Heart left ventricle (tissue), 16 donors: ENCODE results near the gene BCL2L13. TPM values are rescaled to one million over a fixed set of nuclear protein-coding genes. Genes with fewer than 3 reads are reported as not detected.
"Not testable (repeated sequence)": the region's sequence is repeated elsewhere in the genome, so short reads cannot be mapped to it uniquely, and the experiment has no call there.

Source experiments
- ATAC-seq, 4 donors: fragments of 200-7000 bp; cut with Tn5 transposase; one replicate each; pipeline ENCODE4 v1.9.1; 2020 to 2022; ENCODE audit warnings: moderate library complexity in 4 of 4, mild to moderate bottlenecking in 3 of 4, moderate number of reproducible peaks in 1 of 4
- DNase-seq, 5 donors: peaks; one replicate each; pipeline ENCODE4 v3.0.0-alpha.2; 2020
- H3K27ac ChIP-seq, 12 donors: fragments of 200-600 bp; sonication (generic) in 4 of 12; one replicate each; pipeline versions ENCODE4 v1.5.0 to v1.8.0; 2016 to 2022; ENCODE audit warnings: mild to moderate bottlenecking in 2 of 12
- H3K27me3 ChIP-seq, 9 donors: fragments of 200-600 bp; sonication (generic) in 2 of 9; one replicate each; pipeline versions ENCODE4 v1.5.1 to v1.8.0; 2016 to 2022; ENCODE audit warnings: mild to moderate bottlenecking in 3 of 9
- H3K36me3 ChIP-seq, 9 donors: fragments of 200-600 bp; sonication (generic) in 2 of 9; one replicate each; pipeline versions ENCODE4 v1.5.0 to v1.8.0; 2018 to 2022; ENCODE audit warnings: mild to moderate bottlenecking in 2 of 9
- H3K4me1 ChIP-seq, 12 donors: fragments of 200-600 bp; sonication (generic) in 4 of 12; one replicate each; pipeline versions ENCODE4 v1.5.0 to v1.8.0; 2016 to 2022; ENCODE audit warnings: mild to moderate bottlenecking in 3 of 12
- H3K4me3 ChIP-seq, 12 donors: fragments of 200-600 bp; sonication (generic) in 4 of 12; one replicate each; pipeline versions ENCODE4 v1.5.0 to v1.8.0; 2017 to 2022; ENCODE audit warnings: mild to moderate bottlenecking in 9 of 12, moderate library complexity in 4 of 12
- H3K9me3 ChIP-seq, 12 donors: fragments of 200-600 bp; sonication (generic) in 4 of 12; one replicate each; pipeline versions ENCODE4 v1.5.0 to v1.8.0; 2016 to 2022; ENCODE audit warnings: mild to moderate bottlenecking in 1 of 12
- POLR2A ChIP-seq, 2 donors: fragments of 450-650 bp; IDR thresholded peaks; one replicate each; pipeline ENCODE4 v1.6.1; 2017; ENCODE audit warnings: antibody characterized with exemption in 2 of 2, mild to moderate bottlenecking in 2 of 2, moderate library complexity in 2 of 2
- WGBS, 4 donors: extraction: QIAGEN DNeasy Blood & Tissue Kit in 2 of 4; methylation state at CpG; one replicate each; pipeline versions ENCODE4 v1.1.5 to v1.1.7; 2013 to 2018; 5-methylcytosine and 5-hydroxymethylcytosine counted together
- intact Hi-C, 10 donors: fragments of 100-400 bp; cut with DNase I; formaldehyde crosslinking; loops; one replicate each; pipeline versions ENCODE4 v1.11.1 to v1.14.2; 2022
- polyA plus RNA-seq, 2 donors: library from polyadenylated mRNA; stranded (reverse); fragments of 200-250 nt; gene quantifications; one replicate each; pipeline ENCODE4 v1.2.3, GENCODE V29; 2013
- total RNA-seq, 9 donors: library from RNA; depleted of rRNA in 2 of 9; stranded (reverse); fragments of >200 nt in 2 of 9; fragmentation: NEBNext Ultra II Directional in 3 of 9; extraction: Animal tissue kit (Norgen Biotek cat#: 25700) in 3 of 9; gene quantifications; one replicate each; pipeline versions ENCODE4 v1.1.0 to v1.2.4, GENCODE V29; 2016 to 2023
- TF ChIP-seq, protein P1 (sequence below), 12 donors: fragments of 200-600 bp; sonication (generic) in 4 of 12; IDR thresholded peaks; one replicate each; pipeline versions ENCODE4 v1.5.0 to v1.8.0; 2018 to 2022; ENCODE audit warnings: antibody characterized with exemption in 12 of 12, mild to moderate bottlenecking in 5 of 12
- donor health status: ischemic (EF 13 %, LVEDD 7.1; RV severe dilation, severe dysfunction).
- donor health status: healthy with polysubstance abuse.
- donor health status: DM: no; HTN: yes; CAD: no.
- donor health status: DM: no; HTN: no; CAD: no.
- donor health status: ischemic (EF 25% LVEDD 6.9; RV normal size, moderate dysfunction).
- donor health status: ischemic (EF 25% LVEDD 5.7; RV mildly dilated, moderate dysfunction).
- donor health status: healthy.
- donor health status: DM: yes; HTN: yes; CAD: no.
- donor health status: ischemic (EF 35%, LVEDD 5.7; RV mildly dilated, moderate dysfunction).
- donor health status: nonischemic (EF 11% LVEDD 7.7; RV severe dilation, severe dysfunction).
- donor health status: DM: yes; HTN: yes; CAD: no.
- donor health status: PGD.
- donor health status: ischemic (EF 29% LVEDD 5.4; RV normal size, mild dysfunction).
- donor health status: nonischemic (EF 23%, LVEDD 6.1; RV moderate dilation, normal function).

Gene BCL2L13
- total and polyA plus RNA-seq, 11 donors, result 46.3 to 187 (median 89.6) TPM

DNA sequence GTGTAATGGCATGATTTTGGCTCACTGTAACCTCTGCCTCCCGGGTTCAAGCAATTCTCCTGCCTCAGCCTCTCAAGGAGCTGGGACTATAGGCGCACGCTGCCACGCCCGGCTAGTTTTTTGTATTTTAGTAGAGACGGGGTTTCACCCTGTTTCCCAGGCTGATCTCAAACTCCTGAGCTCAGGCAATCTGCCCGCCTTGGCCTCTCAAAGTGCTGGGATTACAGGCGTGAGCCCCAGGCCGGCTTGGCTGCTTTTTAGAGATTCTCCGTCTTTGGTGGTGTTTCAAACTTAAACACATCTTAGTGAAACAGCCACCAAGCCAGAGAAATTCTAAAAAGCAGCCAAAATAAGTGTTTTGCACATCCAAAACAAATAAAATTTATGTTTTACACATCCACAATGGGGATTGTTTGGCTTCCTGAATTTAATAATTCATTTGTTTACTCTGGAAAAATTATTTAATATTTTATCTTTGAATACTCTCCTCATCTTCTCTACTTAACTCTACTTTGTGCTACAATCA, 18.4 kb downstream of the BCL2L13 start:
- 91 to 96% (median 93%) methylated on average over 10 of the region's 10 CpGs for WGBS, 4 donors

DNA sequence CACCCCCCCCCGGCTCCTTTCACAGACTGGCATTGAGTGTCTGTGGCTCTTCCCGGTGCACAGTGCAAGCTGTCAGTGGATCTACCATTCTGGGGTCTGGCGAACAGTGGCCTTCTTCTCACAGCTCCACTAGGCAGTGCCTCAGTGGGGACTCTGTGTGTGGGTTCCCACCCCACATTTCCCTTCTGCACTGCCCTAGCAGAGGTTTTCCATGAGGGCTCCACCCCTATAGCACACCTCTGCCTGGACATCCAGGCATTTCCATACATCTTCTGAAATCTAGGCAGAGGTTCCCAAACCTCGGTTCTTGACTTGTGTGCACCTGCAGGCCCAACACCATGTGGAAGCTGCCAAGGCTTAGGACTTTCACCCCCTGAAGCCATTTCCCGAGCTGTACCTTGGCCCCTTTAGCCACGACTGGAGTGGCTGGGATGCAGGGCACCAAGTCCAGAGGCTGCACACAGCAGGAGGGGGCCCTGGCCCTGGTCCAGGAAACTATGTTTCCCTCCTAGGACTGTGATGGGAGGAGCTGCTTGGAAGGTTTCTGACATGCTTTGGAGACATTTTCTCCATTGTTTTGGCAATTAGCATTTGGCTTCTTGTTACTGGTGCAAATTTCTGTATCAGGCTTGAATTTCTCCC, 26.0 kb downstream of the BCL2L13 start:
- Histone ChIP-seq H3K4me1 (peaks cover 0 to 11% (median 0%) of the 10 kb centered on the region in 12 donors), H3K36me3 (peaks cover 0 to 70% (median 59%) of the 10 kb centered on the region in 9 donors), H3K27me3 (no peaks in the 10 kb centered on the region), H3K9me3 (no peaks in the 10 kb centered on the region), H3K27ac (no peak overlapping the region), H3K4me3 (no peak overlapping the region)
- ATAC-seq (peak in 1 of 4 donors; percentile 41), DNase-seq (no peak)
- intact Hi-C loops, result loop anchor here in 1 of 10 donors (2.0 kb wide), 1 partner anchor 20 kb away; no protein-coding TSS in a partner anchor
- TF ChIP-seq, protein P1, sequence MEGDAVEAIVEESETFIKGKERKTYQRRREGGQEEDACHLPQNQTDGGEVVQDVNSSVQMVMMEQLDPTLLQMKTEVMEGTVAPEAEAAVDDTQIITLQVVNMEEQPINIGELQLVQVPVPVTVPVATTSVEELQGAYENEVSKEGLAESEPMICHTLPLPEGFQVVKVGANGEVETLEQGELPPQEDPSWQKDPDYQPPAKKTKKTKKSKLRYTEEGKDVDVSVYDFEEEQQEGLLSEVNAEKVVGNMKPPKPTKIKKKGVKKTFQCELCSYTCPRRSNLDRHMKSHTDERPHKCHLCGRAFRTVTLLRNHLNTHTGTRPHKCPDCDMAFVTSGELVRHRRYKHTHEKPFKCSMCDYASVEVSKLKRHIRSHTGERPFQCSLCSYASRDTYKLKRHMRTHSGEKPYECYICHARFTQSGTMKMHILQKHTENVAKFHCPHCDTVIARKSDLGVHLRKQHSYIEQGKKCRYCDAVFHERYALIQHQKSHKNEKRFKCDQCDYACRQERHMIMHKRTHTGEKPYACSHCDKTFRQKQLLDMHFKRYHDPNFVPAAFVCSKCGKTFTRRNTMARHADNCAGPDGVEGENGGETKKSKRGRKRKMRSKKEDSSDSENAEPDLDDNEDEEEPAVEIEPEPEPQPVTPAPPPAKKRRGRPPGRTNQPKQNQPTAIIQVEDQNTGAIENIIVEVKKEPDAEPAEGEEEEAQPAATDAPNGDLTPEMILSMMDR (IDR thresholded peaks at IDR 0.05), result no peak
- TF ChIP-seq POLR2A (IDR thresholded peaks at IDR 0.05), result no peak
- WGBS, 4 donors, result 90 to 96% (median 94%) methylated on average over 6 of the region's 6 CpGs

More for the DNA sequence above, 18.4 kb downstream of the BCL2L13 start:
- Histone ChIP-seq H3K4me1 (no peaks in the 10 kb centered on the region), H3K27ac (no peak overlapping the region), H3K36me3 (peaks cover 0 to 68% (median 44%) of the 10 kb centered on the region in 9 donors), H3K27me3 (no peaks in the 10 kb centered on the region), H3K9me3 (no peaks in the 10 kb centered on the region), H3K4me3 (no peak overlapping the region)
- ATAC-seq, result no peak
- intact Hi-C loops, result no loop called here
- DNase-seq, result no peak
- TF ChIP-seq POLR2A (IDR thresholded peaks at IDR 0.05), result no peak
- TF ChIP-seq, protein P1 (IDR thresholded peaks at IDR 0.05), result no peak

DNA sequence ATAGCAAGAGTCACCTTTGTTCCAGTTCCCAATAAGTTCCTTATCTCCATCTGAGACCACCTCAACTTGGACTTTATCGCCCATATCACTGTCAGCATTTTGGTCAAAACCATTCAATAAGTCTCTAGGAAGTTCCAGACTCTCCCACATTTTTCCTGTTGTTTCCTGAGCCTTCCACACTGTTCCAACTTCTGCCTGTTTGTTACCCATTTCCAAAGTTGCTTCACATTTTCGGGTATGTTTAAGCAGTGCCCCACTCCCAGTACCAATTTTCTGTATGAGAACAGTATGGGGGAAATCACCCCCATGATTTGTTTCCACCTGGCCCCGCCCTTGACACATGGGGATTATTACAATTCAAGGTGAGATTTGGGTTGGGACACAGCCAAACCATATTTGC, 26.7 kb downstream of the BCL2L13 start:
- Histone ChIP-seq H3K36me3 (peaks cover 0 to 64% (median 56%) of the 10 kb centered on the region in 9 donors), H3K4me1 (peaks cover 0 to 11% (median 0%) of the 10 kb centered on the region in 12 donors)
- ATAC-seq, result no peak

DNA sequence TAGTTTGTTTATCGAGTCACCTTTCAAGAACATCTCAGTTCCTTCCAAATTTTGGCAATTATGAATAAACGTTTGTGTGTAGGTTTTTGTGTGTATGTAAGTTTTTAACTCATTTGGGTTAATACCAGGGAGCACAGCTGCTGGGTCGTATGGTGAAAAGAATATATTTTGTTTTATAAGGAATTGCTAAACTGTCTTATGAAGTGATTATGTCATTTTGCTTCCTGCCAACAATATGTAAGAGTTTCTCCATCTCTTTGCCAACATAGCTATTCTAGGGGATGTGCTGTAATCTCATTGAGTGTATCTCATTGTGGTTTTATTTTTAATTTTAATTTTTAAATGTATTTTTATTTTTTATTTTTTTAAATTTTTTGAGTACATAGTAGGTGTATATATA, 27.3 kb downstream of the BCL2L13 start:
- Histone ChIP-seq H3K4me1 (peaks cover 0 to 11% (median 0%) of the 10 kb centered on the region in 12 donors), H3K4me3 (no peak overlapping the region), H3K36me3 (peaks cover 0 to 63% (median 55%) of the 10 kb centered on the region in 9 donors), H3K9me3 (no peaks in the 10 kb centered on the region), H3K27me3 (no peaks in the 10 kb centered on the region), H3K27ac (no peak overlapping the region)
- ATAC-seq, result no peak
- no peak for TF ChIP-seq POLR2A (IDR thresholded peaks at IDR 0.05)
- TF ChIP-seq, protein P1 (IDR thresholded peaks at IDR 0.05), result no peak
- WGBS, 4 donors, result 65 to 79% (median 70%) methylated on average over 3 of the region's 3 CpGs
- DNase-seq, result no peak
- intact Hi-C loops, result loop anchor here in 1 of 10 donors (2.0 kb wide), 1 partner anchor 21 kb away; no protein-coding TSS in a partner anchor

More for the DNA sequence above, 26.7 kb downstream of the BCL2L13 start:
- H3K4me3 ChIP-seq, result no peak overlapping the region
- WGBS, 4 donors, result 94 to 96% (median 95%) methylated on average over 3 of the region's 3 CpGs
- H3K27ac ChIP-seq, result no peak overlapping the region
- no peaks in the 10 kb centered on the region for H3K9me3 ChIP-seq
- DNase-seq, result no peak
- H3K27me3 ChIP-seq, result no peaks in the 10 kb centered on the region
- TF ChIP-seq POLR2A (IDR thresholded peaks at IDR 0.05), result no peak
- TF ChIP-seq, protein P1 (IDR thresholded peaks at IDR 0.05), result no peak
- intact Hi-C loops, result loop anchor here in 1 of 10 donors (2.0 kb wide), 1 partner anchor 20 kb away; no protein-coding TSS in a partner anchor

DNA sequence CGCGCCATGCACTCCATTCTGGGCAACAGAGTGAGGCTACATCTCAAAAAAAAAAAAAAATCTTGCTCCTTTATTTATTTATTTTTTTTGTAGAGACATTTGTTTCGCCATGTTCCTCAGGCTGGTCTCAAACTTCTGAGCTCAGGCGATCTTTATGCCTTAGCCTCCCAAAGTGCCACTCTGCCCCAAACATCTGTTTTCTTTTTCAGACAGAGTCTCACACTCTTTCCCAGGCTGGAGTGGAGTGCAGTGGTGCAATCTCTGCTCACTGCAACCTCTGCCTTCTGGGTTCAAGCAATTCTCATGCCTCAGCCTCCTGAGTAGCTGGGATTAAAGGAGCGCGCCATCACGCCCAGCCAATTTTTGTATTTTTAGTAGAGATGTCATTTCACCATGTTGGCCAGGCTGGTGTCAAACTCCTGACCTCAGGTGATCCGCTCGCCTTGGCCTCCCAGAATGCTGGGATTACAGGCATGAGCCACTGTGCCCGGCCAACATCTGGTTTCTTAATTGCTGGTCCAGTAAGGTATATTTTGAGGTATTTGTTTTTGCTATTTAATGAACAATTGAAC, 33.0 kb downstream of the BCL2L13 start:
- intact Hi-C loops, H3K4me3 ChIP-seq, H3K27ac ChIP-seq, H3K9me3 ChIP-seq, DNase-seq, H3K27me3 ChIP-seq, ATAC-seq: not testable (repeated sequence)
- Histone ChIP-seq H3K4me1 (peaks cover 0 to 36% (median under 1%) of the 10 kb centered on the region in 12 donors), H3K36me3 (peaks cover 0 to 29% (median 13%) of the 10 kb centered on the region in 9 donors)
- 95 to 98% (median 97%) methylated on average over 10 of the region's 10 CpGs for WGBS, 4 donors
